ENCODE measurements around the gene KLHL26.

The KLHL26 gene

DNA sequence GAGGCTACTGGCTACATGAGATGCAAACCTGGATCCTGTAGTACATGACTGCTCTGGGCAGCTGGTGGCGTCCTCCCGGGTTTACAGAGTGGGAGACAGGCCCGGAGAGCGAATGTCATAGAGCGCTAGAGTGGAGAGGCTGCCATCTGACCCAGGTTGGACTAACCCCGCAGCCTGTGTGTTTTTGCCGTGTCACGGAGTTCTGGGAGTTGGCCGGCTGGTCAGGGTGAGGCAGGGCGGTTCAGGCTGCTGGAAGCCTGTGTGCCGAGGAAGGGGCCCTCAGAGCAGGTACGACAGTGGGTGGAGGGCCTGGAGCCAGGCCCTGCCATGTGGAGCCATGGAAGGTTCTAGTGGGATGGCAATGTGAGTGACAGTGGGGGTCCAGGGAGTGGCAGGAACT is 59.2 kb downstream of the KLHL26 start:
- TF ChIP-seq, protein P1, sequence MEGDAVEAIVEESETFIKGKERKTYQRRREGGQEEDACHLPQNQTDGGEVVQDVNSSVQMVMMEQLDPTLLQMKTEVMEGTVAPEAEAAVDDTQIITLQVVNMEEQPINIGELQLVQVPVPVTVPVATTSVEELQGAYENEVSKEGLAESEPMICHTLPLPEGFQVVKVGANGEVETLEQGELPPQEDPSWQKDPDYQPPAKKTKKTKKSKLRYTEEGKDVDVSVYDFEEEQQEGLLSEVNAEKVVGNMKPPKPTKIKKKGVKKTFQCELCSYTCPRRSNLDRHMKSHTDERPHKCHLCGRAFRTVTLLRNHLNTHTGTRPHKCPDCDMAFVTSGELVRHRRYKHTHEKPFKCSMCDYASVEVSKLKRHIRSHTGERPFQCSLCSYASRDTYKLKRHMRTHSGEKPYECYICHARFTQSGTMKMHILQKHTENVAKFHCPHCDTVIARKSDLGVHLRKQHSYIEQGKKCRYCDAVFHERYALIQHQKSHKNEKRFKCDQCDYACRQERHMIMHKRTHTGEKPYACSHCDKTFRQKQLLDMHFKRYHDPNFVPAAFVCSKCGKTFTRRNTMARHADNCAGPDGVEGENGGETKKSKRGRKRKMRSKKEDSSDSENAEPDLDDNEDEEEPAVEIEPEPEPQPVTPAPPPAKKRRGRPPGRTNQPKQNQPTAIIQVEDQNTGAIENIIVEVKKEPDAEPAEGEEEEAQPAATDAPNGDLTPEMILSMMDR (IDR thresholded peaks at IDR 0.05) = no peak
- peaks cover 25% of the 10 kb centered on the region for H3K27me3 ChIP-seq
- H3K4me1 ChIP-seq (ENCODE audit: control insufficient read depth in 1 of 2, insufficient read depth in 1 of 2, low read depth in 1 of 2, low read length in 1 of 2) = peaks cover 12 to 13% of the 10 kb centered on the region in 2 experiments
- H3K9me3 ChIP-seq = no peaks in the 10 kb centered on the region
- H3K27ac ChIP-seq = no peak overlapping the region
- no peaks in the 10 kb centered on the region for H3K36me3 ChIP-seq
- no peak overlapping the region for H3K4me3 ChIP-seq (ENCODE audit: low read depth in 1 of 2, low read length in 1 of 2)

DNA sequence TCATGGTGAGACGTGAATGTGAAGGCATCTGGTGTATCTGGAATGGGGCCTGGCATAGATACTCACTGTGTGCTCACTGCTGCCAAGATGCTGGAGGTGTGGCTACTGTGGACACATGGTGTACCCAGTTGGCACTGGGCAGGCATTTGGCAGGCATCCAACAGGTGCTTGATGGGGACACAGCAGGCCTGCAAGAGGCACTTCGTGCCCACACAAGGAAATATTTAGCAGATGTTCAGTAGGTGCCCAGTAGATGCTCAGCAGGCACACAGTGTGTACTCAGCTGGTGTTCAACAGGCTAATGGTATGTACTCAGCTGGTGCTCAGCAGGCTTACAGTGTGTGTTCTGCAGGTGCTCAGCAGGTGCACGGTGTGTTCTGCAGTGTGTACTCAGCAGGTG is 60.9 kb downstream of the KLHL26 start:
- no peak overlapping the region for H3K27ac ChIP-seq
- no peaks in the 10 kb centered on the region for H3K36me3 ChIP-seq
- H3K4me1 ChIP-seq (ENCODE audit: control insufficient read depth in 1 of 2, insufficient read depth in 1 of 2, low read depth in 1 of 2, low read length in 1 of 2) = peaks cover 16 to 17% of the 10 kb centered on the region in 2 experiments
- TF ChIP-seq, protein P1 (IDR thresholded peaks at IDR 0.05) = no peak
- H3K4me3 ChIP-seq (ENCODE audit: low read depth in 1 of 2, low read length in 1 of 2) = no peak overlapping the region
- H3K27me3 ChIP-seq = peaks cover 42% of the 10 kb centered on the region
- no peaks in the 10 kb centered on the region for H3K9me3 ChIP-seq

DNA sequence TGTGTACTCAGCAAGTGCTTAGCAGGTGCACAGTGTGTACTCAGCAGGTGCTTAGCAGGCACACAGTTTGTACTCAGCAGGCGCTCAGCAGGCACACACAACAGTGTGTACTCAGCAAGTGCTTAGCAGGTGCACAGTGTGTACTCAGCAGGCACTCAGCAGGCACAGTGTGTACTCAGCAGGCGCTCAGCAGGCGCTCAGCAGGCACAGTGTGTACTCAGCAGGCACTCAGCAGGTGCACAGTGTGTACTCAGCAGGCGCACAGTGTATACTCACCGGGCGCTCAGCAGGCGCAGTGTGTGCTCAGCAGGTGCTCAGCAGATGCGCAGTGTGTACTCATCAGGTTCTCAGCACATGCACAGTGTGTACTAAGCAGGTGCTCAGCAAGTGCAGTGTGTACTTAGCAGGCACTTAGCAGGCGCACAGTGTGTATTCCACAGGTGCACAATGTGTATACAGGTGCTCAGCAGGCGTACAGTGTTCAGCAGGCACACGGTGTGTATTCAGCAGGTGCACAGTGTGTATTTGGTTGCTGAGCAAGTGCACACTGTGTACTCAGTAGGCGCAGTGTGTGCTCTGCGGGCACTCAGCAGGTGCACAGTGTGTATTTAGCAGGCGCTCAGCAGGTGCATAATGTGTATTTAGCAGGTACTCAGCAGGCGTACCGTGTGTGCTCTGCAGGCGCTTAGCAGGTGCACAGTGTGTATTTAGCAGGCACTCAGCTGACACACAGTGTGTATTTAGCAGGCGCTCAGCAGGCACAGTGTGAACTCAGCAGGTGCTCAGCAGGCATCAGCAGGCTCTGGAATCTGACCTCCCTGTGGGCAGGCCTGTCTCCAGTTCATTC is 61.7 kb downstream of the KLHL26 start:
- Histone ChIP-seq H3K4me1 (ENCODE audit: control insufficient read depth in 1 of 2, insufficient read depth in 1 of 2, low read depth in 1 of 2, low read length in 1 of 2) (peaks cover 16 to 17% of the 10 kb centered on the region in 2 experiments), H3K36me3 (no peaks in the 10 kb centered on the region), H3K27ac (no peak overlapping the region), H3K9me3 (no peaks in the 10 kb centered on the region), H3K4me3 (ENCODE audit: low read depth in 1 of 2, low read length in 1 of 2) (no peak overlapping the region), H3K27me3 (peaks cover 42% of the 10 kb centered on the region)
- TF ChIP-seq, protein P1 (IDR thresholded peaks at IDR 0.05) = no peak

DNA sequence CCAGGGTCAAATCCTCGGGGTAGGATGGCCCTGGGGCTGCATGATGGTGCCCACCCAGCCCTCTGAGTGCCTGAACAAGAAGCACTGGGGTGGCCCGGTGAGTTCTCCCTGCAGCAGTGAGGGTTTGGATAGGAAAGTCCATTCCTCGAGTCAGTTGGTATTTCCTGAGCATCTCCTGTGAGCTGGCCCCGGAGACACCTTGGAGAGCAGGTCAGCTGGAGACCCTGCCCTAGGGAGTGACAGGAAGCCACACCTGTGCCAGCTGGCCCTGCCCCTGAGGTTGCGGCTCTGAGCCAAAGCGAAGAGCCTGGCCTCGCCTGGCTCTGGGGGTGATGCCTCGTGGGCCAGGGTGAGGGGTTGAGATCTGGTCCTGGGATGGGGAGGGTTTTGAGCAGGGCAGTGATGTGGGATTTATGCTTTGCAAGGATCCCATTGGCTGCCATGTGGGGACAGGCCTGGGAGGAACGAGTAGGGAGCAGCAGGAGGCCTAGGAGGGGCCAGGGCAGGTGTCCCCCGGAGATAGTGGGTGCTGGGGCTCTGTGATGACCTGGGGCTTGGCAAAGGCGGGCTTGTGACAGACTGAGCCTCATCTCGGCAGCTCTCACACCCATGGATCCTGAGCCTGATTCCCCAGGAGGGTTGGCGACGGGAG is 62.7 kb downstream of the KLHL26 start:
- Histone ChIP-seq H3K27me3 (peaks cover 42% of the 10 kb centered on the region), H3K4me3 (ENCODE audit: low read depth in 1 of 2, low read length in 1 of 2) (no peak overlapping the region), H3K36me3 (no peaks in the 10 kb centered on the region), H3K9me3 (no peaks in the 10 kb centered on the region), H3K4me1 (ENCODE audit: control insufficient read depth in 1 of 2, insufficient read depth in 1 of 2, low read depth in 1 of 2, low read length in 1 of 2) (peaks cover 16 to 17% of the 10 kb centered on the region in 2 experiments), H3K27ac (no peak overlapping the region)
- TF ChIP-seq, protein P1 (IDR thresholded peaks at IDR 0.05) = no peak

DNA sequence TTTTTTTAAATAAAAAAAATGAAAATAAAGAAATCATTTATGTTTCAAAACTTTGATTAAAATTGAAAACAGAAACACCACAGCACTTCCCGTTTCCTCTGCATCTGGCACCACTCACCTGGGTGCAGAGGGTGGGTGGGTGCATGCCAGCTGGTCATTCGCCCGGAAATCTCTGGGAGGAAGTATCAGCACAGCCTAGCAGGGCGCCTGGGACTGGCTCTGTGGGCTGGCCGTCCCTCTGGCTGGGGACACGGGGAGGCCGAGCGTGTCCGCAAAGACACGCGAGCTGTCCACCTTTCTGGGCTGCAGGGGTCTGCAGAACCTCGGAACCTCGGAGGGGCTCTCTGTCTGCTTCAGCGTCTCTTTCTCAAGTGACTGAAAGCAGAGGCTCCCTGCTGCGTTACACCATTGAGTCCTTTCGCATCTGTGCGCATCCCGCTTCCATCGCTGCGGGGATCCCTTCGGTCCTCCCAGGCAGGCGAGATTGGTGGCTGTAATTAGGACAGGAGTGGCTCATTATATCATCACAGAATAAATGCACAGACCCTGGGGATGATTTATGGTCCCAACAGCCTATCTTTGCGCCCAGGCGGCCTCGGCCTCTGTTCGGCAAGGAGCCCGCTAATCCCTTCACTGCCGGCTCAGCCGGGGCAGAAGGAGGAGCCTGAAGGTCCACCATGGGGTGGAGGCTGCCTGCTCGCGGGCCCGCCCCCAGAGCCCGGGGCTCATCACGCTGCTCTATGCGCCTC is 63.8 kb downstream of the KLHL26 start:
- peak overlapping the region; percentile 36 to 60 for H3K4me3 ChIP-seq (ENCODE audit: low read depth in 1 of 2, low read length in 1 of 2)
- TF ChIP-seq, protein P1 (IDR thresholded peaks at IDR 0.05) = no peak
- H3K36me3 ChIP-seq = no peaks in the 10 kb centered on the region
- H3K9me3 ChIP-seq = no peaks in the 10 kb centered on the region
- H3K4me1 ChIP-seq (ENCODE audit: control insufficient read depth in 1 of 2, insufficient read depth in 1 of 2, low read depth in 1 of 2, low read length in 1 of 2) = peaks cover 16 to 17% of the 10 kb centered on the region in 2 experiments
- H3K27ac ChIP-seq = peak overlapping the region; percentile 62
- H3K27me3 ChIP-seq = peaks cover 42% of the 10 kb centered on the region
